Measurements from ENCODE around the gene SOBP. TPM values are rescaled to one million over a fixed set of nuclear protein-coding genes. Genes with fewer than 3 reads are reported as not detected.
A peak's percentile ranks its signal among the peaks of the same experiment; 100 is the strongest.

The SOBP gene, protein sequence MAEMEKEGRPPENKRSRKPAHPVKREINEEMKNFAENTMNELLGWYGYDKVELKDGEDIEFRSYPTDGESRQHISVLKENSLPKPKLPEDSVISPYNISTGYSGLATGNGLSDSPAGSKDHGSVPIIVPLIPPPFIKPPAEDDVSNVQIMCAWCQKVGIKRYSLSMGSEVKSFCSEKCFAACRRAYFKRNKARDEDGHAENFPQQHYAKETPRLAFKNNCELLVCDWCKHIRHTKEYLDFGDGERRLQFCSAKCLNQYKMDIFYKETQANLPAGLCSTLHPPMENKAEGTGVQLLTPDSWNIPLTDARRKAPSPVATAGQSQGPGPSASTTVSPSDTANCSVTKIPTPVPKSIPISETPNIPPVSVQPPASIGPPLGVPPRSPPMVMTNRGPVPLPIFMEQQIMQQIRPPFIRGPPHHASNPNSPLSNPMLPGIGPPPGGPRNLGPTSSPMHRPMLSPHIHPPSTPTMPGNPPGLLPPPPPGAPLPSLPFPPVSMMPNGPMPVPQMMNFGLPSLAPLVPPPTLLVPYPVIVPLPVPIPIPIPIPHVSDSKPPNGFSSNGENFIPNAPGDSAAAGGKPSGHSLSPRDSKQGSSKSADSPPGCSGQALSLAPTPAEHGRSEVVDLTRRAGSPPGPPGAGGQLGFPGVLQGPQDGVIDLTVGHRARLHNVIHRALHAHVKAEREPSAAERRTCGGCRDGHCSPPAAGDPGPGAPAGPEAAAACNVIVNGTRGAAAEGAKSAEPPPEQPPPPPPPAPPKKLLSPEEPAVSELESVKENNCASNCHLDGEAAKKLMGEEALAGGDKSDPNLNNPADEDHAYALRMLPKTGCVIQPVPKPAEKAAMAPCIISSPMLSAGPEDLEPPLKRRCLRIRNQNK
- total RNA-seq (not detected), polyA plus RNA-seq (under 1 TPM in 2 of 4 donors, not detected in 2; 0.07 to 0.13 TPM)

DNA sequence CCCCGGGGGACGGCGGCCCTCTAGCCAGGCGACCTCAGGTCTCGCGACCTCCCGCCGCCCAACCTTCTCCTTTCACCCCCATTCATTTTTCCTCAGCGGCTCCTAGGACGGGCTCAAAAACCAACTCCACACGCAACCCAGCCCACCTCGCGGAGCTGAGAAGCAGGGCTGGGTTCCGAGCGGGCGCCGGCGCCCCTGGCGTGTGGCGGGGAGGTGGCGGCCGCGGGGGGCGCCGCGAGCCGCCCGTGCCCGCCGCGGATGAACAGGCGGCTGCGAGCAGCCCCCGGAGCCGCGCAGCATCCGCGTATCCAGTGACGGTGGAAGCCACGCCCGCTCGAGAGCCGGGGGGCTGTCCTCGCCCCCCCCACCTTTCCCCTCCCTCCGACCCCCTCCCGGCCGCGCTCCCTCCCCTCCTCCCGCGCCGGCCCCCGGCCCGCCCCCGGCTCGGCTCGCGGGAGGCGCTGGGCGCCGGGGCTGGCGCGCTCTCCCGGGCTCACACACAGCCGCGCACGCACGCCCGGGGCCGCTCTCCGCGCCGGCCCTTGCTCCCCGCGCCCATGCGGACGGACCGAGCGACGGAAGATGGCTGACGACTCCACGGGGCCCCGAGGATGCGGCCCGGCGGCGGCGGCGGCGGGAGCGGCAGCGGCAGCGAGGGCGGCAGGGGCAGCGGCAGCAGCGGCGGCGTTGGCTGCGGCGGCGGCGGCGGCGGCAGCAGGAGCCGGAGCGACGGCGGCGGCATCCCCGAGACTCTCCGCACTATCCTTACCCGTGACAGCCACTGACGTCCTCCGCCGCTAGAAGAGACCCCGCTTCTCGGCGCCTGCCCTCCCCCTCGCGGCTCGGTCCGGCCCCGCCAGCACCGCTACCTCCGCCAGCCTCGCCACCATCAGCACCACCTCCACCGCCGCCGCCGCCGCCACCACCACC is at the start of gene SOBP:
Gene SOBP (plus strand): TSS at position 482 of the 930 bp plus-strand sequence. CDS start 500 bp downstream, outside the sequence.
- peak within 1 kb of the TSS; percentile 41 for H3K4me3 ChIP-seq (ENCODE audit: low read depth, low read length)
- H3K9me3 ChIP-seq (ENCODE audit: control insufficient read depth in 2 of 2, low read length in 2 of 2), result no peaks in the 10 kb centered on the region
- peaks cover 3% of the 10 kb centered on the region for H3K36me3 Mint-ChIP-seq
- H3K4me1 ChIP-seq (ENCODE audit: control insufficient read depth, insufficient read depth, low read length, poor library complexity, severe bottlenecking), result peaks cover 28% of the 10 kb centered on the region
- peaks cover 0 to 30% (median 12%) of the 10 kb centered on the region in 4 donors for H3K4me1 Mint-ChIP-seq
- peaks cover 60% of the 10 kb centered on the region for H3K27me3 ChIP-seq (ENCODE audit: control insufficient read depth, insufficient read depth, low read length)
- peaks cover 0 to 7% (median 0%) of the 10 kb centered on the region in 7 donors for H3K9me3 Mint-ChIP-seq
- DNase-seq, result peak; percentile 25 to 34 (median 29)
- ATAC-seq (ENCODE audit: low read depth in 2 of 2), result peak; percentile 40 to 46
- H3K4me3 Mint-ChIP-seq, result peak within 1 kb of the TSS; percentile 84 to 93 (median 87)
- H3K27me3 Mint-ChIP-seq, result peaks cover 39% of the 10 kb centered on the region
- H3K36me3 ChIP-seq (ENCODE audit: control insufficient read depth, insufficient read depth, low read length), result no peaks in the 10 kb centered on the region
- no peak within 1 kb of the TSS for H3K27ac Mint-ChIP-seq
- H3K27ac ChIP-seq (ENCODE audit: insufficient read depth, low read length, poor library complexity, severe bottlenecking), result no peak within 1 kb of the TSS

DNA sequence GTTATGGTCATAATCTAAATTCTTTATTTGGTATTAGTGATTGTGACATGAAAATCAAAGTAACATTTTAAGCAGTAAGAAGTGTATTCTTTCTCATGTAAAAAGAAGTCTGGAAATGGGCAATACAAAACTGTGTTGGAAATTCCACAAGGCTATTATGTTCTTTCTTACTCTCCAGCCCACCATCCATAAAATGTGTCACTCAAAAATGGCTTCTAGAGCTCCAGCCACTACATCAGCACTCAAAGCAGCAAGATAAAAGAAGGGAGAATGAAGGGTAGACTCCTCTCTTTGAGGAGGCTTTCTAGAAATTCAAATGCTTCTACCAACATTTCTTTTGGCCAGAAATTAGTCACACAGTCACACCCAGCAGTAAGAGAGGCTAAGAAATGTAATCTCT is 49.0 kb upstream of the SOBP start:
- no peak for ATAC-seq (ENCODE audit: low read depth in 2 of 2)

DNA sequence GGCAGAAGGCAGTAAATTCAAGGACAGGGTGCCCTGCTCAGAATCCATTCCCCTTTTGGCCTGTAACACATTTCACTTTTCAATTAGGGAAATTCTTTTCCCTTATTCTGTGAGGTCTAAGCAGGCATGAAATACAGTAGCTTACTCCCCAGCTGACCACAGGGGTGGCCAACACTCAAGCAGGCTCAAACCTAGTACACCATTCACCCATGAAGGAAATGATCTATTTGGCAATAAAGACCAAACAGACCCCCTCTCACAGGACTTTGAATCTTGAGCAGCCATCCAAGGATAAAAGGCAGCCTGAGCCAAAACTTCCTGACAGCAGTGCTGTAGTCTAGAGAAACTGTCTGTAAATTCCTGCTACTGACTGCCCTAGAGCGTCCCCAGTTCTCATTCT is 48.2 kb upstream of the SOBP start:
- Histone ChIP-seq H3K4me3 (ENCODE audit: low read depth, low read length) (no peak overlapping the region), H3K9me3 (ENCODE audit: control insufficient read depth in 2 of 2, low read length in 2 of 2) (peaks cover 3 to 5% of the 10 kb centered on the region in 2 experiments), H3K4me1 (ENCODE audit: control insufficient read depth, insufficient read depth, low read length, poor library complexity, severe bottlenecking) (no peaks in the 10 kb centered on the region), H3K27me3 (ENCODE audit: control insufficient read depth, insufficient read depth, low read length) (no peaks in the 10 kb centered on the region), H3K36me3 (ENCODE audit: control insufficient read depth, insufficient read depth, low read length) (no peaks in the 10 kb centered on the region), H3K27ac (ENCODE audit: insufficient read depth, low read length, poor library complexity, severe bottlenecking) (no peak overlapping the region)
- Mint-ChIP-seq H3K9me3 (peaks cover 0 to 4% (median 0%) of the 10 kb centered on the region in 7 donors), H3K27ac (no peak overlapping the region), H3K27me3 (no peaks in the 10 kb centered on the region), H3K4me3 (no peak overlapping the region), H3K36me3 (peaks cover 22% of the 10 kb centered on the region), H3K4me1 (peaks cover 17 to 39% (median 28%) of the 10 kb centered on the region in 4 donors)
- DNase-seq (no peak), ATAC-seq (ENCODE audit: low read depth in 2 of 2) (no peak)

More for the DNA sequence above, 49.0 kb upstream of the SOBP start:
- H3K4me3 Mint-ChIP-seq, result no peak overlapping the region
- Histone ChIP-seq H3K4me1 (ENCODE audit: control insufficient read depth, insufficient read depth, low read length, poor library complexity, severe bottlenecking) (no peaks in the 10 kb centered on the region), H3K36me3 (ENCODE audit: control insufficient read depth, insufficient read depth, low read length) (no peaks in the 10 kb centered on the region), H3K27me3 (ENCODE audit: control insufficient read depth, insufficient read depth, low read length) (no peaks in the 10 kb centered on the region), H3K9me3 (ENCODE audit: control insufficient read depth in 2 of 2, low read length in 2 of 2) (no peaks in the 10 kb centered on the region), H3K4me3 (ENCODE audit: low read depth, low read length) (no peak overlapping the region), H3K27ac (ENCODE audit: insufficient read depth, low read length, poor library complexity, severe bottlenecking) (no peak overlapping the region)
- no peaks in the 10 kb centered on the region for H3K27me3 Mint-ChIP-seq
- H3K9me3 Mint-ChIP-seq, result no peaks in the 10 kb centered on the region
- peaks cover 17% of the 10 kb centered on the region for H3K36me3 Mint-ChIP-seq
- peaks cover 17 to 41% (median 28%) of the 10 kb centered on the region in 4 donors for H3K4me1 Mint-ChIP-seq
- peak overlapping the region in 1 of 3 donors; percentile 64 for H3K27ac Mint-ChIP-seq
- DNase-seq, result no peak

DNA sequence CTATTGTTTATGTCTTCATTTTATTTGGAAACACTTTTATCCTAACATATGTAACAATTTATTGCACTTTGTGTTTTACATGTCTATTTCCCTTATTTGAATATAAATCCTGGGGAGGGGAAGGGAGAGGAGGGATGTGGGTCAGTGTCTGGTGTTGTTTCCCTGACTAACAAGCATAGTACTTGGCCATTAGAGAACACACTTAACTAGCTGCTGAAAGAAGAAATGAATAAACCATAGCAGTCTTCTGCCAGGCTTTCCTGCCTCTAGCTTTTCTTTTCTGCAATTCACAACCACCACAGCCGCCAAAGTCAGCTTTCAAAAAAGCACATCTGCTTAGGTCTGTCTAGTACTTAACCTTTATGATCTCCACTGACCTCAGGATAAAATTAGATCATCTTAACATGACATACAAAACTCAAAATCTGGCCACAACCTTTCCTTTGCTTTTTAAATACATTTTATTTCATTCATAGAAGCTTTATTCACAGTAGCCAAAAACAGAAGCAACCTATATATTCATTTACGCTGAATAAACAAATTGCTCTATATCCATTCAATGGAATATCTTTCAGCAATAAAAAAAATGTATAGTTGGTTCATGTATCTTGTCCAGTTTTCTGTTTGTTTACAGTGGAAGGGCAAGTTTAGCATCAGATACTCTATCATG is 46.8 kb upstream of the SOBP start:
- peaks cover 5 to 16% of the 10 kb centered on the region in 2 experiments for H3K9me3 ChIP-seq (ENCODE audit: control insufficient read depth in 2 of 2, low read length in 2 of 2)
- H3K27me3 ChIP-seq (ENCODE audit: control insufficient read depth, insufficient read depth, low read length), result no peaks in the 10 kb centered on the region
- no peaks in the 10 kb centered on the region for H3K27me3 Mint-ChIP-seq
- no peaks in the 10 kb centered on the region for H3K4me1 ChIP-seq (ENCODE audit: control insufficient read depth, insufficient read depth, low read length, poor library complexity, severe bottlenecking)
- DNase-seq (no peak), ATAC-seq (ENCODE audit: low read depth in 2 of 2) (no peak)
- H3K4me1 Mint-ChIP-seq, result peaks cover 12 to 30% (median 22%) of the 10 kb centered on the region in 4 donors
- H3K4me3 ChIP-seq (ENCODE audit: low read depth, low read length), result no peak overlapping the region
- H3K27ac Mint-ChIP-seq, result peak overlapping the region in 1 of 3 donors; percentile 32
- no peak overlapping the region for H3K4me3 Mint-ChIP-seq
- H3K36me3 Mint-ChIP-seq, result peaks cover 19% of the 10 kb centered on the region
- H3K27ac ChIP-seq (ENCODE audit: insufficient read depth, low read length, poor library complexity, severe bottlenecking), result no peak overlapping the region
- no peaks in the 10 kb centered on the region for H3K36me3 ChIP-seq (ENCODE audit: control insufficient read depth, insufficient read depth, low read length)
- peaks cover 0 to 16% (median 2%) of the 10 kb centered on the region in 7 donors for H3K9me3 Mint-ChIP-seq

DNA sequence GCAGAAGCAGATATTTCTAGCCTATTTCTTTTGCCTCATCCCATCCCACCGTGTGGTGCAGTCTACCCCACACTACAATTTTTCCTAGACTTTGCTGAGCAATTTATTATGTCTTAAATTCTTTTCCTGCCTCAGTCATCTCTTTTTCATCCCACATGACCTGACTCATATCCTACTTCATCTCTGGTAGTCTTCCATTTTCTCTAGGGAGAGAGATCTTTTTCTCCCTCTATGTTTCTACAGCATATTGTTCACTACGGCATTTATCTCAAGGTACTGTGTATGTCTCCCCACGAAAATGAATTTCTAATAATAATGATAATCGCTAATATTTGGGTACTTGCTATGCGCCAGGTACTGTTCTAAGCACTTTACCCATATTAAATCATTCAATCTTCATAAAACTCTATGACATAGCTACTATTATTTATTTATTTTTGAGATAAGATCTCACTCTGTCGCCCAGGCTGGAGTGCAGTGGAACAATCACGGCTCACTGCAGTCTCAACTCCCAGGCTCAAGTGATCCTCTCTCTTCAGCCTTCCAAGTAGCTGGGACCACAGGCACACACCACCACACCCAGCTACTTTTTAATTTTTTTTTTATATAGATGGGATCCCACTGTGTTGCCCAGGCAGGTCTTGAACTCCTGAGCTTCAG is 46.2 kb upstream of the SOBP start:
- no peak for DNase-seq
- Mint-ChIP-seq H3K36me3 (peaks cover 25% of the 10 kb centered on the region), H3K27ac (no peak overlapping the region), H3K27me3 (no peaks in the 10 kb centered on the region), H3K4me1 (peaks cover 10 to 28% (median 20%) of the 10 kb centered on the region in 4 donors), H3K9me3 (peaks cover 3 to 23% (median 8%) of the 10 kb centered on the region in 7 donors), H3K4me3 (peak overlapping the region in 1 of 4 donors; percentile 24)
- H3K27ac ChIP-seq (ENCODE audit: insufficient read depth, low read length, poor library complexity, severe bottlenecking), result no peak overlapping the region
- H3K9me3 ChIP-seq (ENCODE audit: control insufficient read depth in 2 of 2, low read length in 2 of 2), result peaks cover 10 to 23% of the 10 kb centered on the region in 2 experiments
- no peaks in the 10 kb centered on the region for H3K27me3 ChIP-seq (ENCODE audit: control insufficient read depth, insufficient read depth, low read length)
- no peaks in the 10 kb centered on the region for H3K4me1 ChIP-seq (ENCODE audit: control insufficient read depth, insufficient read depth, low read length, poor library complexity, severe bottlenecking)
- H3K36me3 ChIP-seq (ENCODE audit: control insufficient read depth, insufficient read depth, low read length), result no peaks in the 10 kb centered on the region
- no peak overlapping the region for H3K4me3 ChIP-seq (ENCODE audit: low read depth, low read length)
- no peak for ATAC-seq (ENCODE audit: low read depth in 2 of 2)

DNA sequence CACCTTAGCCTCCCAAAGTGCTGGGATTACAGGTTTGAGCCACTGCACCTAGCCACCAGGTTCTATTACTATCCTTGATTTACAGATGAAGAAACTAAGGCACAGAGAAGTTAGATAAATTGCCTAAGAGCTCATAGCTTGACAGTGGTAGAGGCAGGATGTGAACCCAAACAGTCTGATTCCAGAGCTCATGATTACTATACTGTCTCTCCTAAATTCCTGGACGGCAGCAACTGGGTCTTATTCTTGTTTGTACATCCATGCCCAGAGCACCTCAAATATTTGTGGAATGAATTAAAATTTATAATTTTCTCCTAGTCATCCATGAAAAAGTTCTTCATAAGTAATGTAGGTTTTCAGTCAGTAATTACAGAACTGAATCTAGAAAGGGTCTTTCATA is 45.6 kb upstream of the SOBP start:
- peaks cover 26% of the 10 kb centered on the region for H3K36me3 Mint-ChIP-seq
- H3K36me3 ChIP-seq (ENCODE audit: control insufficient read depth, insufficient read depth, low read length), result no peaks in the 10 kb centered on the region
- H3K27ac ChIP-seq (ENCODE audit: insufficient read depth, low read length, poor library complexity, severe bottlenecking), result no peak overlapping the region
- no peaks in the 10 kb centered on the region for H3K4me1 ChIP-seq (ENCODE audit: control insufficient read depth, insufficient read depth, low read length, poor library complexity, severe bottlenecking)
- no peaks in the 10 kb centered on the region for H3K27me3 ChIP-seq (ENCODE audit: control insufficient read depth, insufficient read depth, low read length)
- no peaks in the 10 kb centered on the region for H3K27me3 Mint-ChIP-seq
- H3K4me3 ChIP-seq (ENCODE audit: low read depth, low read length), result no peak overlapping the region
- no peak overlapping the region for H3K27ac Mint-ChIP-seq
- H3K4me3 Mint-ChIP-seq, result peak overlapping the region in 1 of 4 donors; percentile 24
- no peak for ATAC-seq (ENCODE audit: low read depth in 2 of 2)
- H3K9me3 Mint-ChIP-seq, result peaks cover 3 to 27% (median 10%) of the 10 kb centered on the region in 7 donors
- DNase-seq, result no peak
- peaks cover 14 to 26% of the 10 kb centered on the region in 2 experiments for H3K9me3 ChIP-seq (ENCODE audit: control insufficient read depth in 2 of 2, low read length in 2 of 2)
- peaks cover 5 to 28% (median 16%) of the 10 kb centered on the region in 4 donors for H3K4me1 Mint-ChIP-seq

Data from CD4-positive, CD25-positive, alpha-beta regulatory T cell (primary cell).